ENCODE results near the gene IL4.

GRCh38 chr5:132681983-132682382, 8.2 kb downstream of the IL4 start:
- TF ChIP-seq POLR2A (IDR thresholded peaks at IDR 0.05; ENCODE audit: low read length): no peak
- no peak for TF ChIP-seq GATA1 (IDR thresholded peaks at IDR 0.05; ENCODE audit: low read depth, low read length)
